CD4-positive, alpha-beta T cell treated with Interleukin-17A for 1 hour (primary cell): ENCODE results near the gene SLC6A16.
"Not testable (repeated sequence)": the region's sequence is repeated elsewhere in the genome, so short reads cannot be mapped to it uniquely, and the experiment has no call there.

ENCODE experiments used
- DNase-seq: peaks from one replicate; pipeline ENCODE4 v3.0.0-alpha.2; 2020

The SLC6A16 gene

GRCh38 chr19:49328741-49329140, 3.8 kb upstream of the SLC6A16 start:
- DNase-seq, result no peak

DNA sequence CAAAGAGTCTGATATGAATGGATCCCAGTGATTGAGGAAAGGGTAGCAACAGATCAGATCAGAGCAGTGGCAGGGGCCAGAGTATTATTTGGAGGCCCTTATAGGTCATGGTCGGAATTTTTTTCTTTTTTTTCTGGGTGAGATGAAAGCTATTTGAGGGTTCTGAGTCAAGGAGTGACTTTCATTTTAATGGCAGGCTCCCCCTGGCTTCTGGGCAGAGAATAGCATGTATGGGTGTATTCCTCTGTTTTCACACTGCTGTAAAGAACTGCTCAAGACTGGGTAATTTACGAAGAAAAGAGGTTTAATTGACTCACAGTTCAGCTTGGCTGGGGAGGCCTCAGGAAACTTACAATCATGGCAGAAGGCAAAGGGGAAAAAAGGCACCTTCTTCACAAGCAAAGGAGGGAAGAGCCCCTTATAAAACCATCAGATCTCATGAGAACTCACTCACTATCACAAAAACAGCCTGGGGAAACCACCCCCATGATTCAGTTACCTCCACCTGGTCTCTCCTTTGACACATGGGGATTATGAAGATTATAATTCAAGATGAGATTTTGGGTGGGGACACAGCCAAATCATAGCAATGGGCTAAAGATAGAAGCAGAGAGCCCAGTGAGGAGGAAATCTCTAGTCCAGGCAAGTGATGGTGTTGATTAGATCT, 3.0 kb upstream of the SLC6A16 start:
- DNase-seq, result peak; percentile 66

- DNase-seq, result no peak
Observed at GRCh38 chr19:49326165-49326704, 1.2 kb upstream of the SLC6A16 start.

DNA sequence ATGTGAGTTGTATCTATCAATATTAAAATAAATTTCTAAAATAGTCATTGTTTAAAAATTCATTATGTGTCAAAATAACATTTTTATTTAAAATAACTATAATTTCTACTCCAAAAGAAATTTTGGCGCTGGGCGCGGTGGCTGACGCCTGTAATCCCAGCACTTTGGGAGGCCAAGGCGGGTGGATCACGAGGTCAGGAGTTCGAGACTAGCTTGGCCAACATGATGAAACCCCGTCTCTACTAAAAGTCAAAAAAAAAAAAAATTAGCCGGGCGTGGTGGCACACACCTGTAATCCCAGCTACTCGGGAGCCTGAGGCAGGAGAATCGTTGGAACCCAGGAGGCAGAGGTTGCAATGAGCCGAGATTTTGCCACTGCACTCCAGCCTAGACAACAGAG, 765 bp upstream of the SLC6A16 start:
- DNase-seq, result not testable (repeated sequence)

DNA sequence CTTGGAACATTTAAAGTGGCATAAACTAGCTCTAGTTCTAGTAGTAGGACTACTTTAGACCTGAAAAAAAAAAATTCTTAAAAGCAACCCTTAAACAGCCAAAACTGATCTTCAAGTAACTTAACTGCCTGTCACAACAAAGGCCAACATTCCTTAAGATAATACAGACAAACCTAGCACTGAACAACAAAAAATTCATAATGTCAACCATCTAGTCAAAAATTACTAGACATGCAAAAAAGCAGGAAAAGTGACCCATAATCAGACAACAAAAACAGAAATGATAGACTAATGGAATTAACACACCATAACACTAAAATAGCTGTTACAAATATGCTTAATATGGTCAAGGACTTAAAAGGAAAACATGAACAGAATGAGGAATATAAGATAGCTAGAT, 6.7 kb downstream of the SLC6A16 start:
- no peak for DNase-seq

DNA sequence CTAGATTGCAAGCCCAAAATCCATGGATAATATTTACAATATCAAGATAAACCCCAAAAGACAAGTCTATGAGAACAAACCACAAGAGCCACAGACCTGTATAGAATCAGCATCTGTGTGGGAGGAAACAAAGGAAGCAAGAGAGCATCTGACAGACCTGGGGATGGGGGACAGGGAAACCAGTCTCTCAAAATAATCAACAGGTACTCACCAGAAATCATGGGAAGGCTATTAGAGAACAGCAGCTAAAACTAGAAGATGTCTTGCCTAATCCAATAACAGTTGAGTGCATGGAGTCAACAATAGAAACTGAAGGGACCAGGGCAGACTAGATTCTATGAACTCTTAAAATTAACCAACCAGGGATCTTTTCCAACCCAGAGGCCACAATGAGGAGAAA, 8.7 kb downstream of the SLC6A16 start:
- no peak for DNase-seq

DNA sequence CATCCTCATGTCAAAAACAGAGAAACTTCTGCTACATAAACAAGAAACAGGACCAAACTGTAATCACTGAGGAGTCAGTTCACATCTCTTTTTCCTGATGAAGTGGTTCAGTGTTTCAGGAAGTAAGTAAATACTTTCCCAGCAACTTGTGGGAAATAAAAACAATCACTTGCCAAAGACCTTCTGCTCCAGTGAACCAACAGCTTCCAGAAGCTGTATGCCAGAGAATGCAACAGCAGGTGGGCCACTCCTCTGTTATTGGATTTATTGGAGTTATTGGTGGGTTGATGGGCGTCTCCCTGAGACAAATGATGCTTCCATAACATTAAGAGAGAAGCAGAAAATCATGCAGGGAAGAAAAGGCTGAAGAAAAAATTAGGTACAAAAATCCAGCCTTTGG, 9.9 kb downstream of the SLC6A16 start:
- no peak for DNase-seq

DNA sequence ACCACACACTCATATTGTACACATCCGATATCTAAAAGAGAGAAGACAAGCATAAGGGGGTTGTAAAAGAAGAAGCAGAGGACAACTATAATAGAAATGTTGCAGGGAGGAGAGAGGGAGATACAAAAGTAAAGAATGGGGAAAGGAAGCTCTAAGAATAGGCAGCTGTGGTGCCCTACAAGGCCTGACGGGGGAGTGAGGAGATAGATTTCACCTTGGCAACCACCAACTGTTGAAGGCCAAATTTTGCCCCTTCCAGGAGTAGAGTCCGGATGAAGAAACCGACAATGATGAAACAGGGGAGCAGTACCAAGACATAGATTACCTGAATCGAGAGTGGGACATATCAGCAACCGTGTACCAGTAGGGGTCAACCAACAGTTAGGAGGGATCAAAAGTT, 15.9 kb downstream of the SLC6A16 start:
- DNase-seq, result no peak

DNA sequence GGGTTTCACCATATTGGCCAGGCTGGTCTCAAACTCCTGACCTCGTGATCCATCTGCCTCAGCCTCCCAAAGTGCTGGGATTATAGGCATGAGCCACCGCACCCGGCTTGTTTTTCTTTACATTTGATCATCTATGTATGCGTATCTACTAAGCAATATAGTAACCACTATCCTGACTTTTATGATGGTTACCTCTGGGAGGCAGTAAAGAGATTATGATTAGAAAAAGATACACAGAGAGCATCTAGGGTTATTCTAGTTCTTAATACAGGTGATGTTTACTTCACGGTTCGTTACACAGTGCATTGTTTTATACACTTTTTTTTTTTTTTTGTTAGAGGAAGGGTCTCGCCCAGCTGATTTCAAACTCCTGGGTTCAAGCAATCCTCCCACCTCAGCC, 18.3 kb downstream of the SLC6A16 start:
- DNase-seq, result peak; percentile 16

- no peak for DNase-seq
Observed at GRCh38 chr19:49301866-49302252, 23.1 kb downstream of the SLC6A16 start.

DNA sequence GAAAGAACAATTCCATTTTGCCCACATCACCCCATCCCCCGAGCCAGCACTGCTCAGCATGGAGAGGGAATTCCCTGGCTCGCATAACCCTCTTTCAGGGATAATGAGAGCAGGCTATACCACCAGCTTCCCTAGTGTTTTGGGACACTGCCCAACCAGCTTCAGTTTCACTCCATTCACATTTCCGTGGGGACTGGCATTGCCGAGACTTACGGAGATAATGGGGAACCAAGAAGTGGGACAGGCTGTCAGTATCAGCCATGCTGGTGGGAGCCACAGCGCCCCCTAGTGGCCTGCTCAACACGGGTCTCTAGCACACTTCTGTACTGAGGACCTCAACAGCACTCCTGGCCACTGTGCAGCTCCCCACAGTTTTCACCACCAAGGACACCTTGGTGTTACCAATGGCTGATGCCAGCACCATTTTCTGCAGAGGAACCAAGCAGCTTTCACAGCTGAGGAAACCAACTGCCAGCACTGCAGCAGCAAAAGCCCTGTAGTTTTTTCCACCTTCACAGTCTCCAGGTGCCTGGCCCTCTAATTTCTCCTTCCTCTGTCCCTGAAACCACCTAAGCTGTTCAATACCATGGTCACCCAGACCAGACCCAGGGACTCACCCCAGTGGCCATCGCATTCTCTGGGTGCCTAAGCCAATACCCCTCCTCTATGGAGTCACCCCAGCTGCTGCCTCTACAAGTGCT, 23.7 kb downstream of the SLC6A16 start:
- DNase-seq, result peak; percentile 76

DNA sequence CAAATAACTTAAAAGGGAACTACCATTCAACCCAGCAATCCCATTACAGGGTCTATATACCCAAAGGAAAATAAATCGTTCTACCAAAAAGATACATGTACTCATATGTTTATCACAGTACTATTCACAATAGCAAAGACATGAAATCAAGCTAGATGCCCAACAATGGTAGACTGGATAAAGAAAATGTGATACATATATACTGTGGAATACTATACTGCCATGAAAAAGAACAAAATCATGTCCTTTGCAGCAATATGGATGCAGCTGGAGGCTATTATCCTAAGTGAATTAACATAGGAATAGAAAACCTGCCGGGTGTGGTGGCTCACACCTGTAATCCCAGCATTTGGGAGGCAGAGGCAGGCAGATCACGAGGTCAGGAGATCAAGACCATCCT, 26.3 kb downstream of the SLC6A16 start:
- not testable (repeated sequence) for DNase-seq

DNA sequence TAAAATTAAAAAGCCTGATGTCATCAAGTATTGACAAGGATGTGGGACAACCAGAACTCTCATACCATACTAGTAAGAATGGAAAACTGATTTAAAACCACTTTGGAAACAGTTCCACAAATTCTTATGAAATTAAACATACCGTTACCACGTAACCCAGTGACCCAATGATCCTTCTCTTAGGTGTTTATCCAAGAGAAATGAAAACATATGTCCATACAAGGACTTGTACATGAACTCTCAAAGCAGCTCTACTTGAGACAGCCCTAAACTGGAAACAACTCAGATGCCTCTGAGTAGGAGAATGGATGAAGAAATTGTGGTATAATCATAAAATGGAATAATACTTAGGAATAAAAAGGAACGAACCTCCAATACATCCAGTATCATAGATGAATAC, 27.6 kb downstream of the SLC6A16 start:
- no peak for DNase-seq

DNA sequence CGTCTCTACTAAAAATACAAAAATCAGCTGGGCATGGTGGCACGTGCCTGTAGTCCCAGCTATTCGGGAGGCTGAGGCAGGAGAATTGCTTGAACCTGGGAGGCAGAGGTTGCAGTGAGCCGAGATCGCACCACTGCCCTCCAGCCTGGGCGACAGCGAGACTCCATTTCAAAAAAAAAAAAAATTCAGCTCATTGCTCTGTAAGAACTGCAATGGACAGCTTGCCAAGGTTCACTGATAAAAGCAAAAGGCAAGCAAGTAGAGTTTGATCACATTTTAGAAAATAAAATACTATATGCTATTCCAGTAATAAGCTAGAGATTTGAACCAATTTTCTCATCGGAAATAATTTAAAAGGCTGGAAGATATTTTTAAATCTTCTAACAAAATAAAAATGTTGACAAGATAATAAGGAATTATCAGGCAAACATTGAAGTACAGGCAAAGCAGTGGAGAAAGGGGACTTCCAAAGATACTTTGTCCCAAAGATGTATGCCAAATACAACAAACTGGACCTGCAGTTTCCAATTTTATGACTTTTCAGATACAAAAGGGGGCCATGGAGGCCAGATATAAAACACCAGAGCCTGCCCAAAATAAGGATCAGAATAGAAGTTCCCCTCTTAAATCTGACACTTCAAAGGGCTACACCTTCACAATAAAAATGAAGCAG, 29.6 kb downstream of the SLC6A16 start:
- DNase-seq, result no peak

GRCh38 chr19:49294401-49294800, 30.6 kb downstream of the SLC6A16 start:
- DNase-seq, result no peak

DNA sequence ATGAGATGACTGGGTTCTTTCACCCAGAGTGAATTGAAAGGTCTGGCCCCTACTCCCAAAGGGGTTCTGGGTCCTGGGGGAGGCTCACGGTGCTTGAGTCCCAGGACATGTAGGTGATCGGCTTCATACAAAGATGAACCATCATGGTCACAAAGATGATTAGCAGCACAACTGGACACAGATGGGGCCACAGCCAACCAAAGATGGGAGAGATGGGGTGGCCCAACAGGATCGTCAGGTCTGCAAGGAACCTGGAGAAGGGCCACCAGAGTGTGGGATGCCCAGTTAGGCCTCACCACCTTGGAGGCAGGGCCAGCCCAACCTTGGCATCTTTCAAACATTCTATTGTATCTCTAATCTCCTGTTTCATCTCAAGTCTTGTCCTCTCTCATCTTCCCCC, 34.5 kb downstream of the SLC6A16 start:
- no peak for DNase-seq

GRCh38 chr19:49289286-49289685, 35.7 kb downstream of the SLC6A16 start:
- not testable (repeated sequence) for DNase-seq

DNA sequence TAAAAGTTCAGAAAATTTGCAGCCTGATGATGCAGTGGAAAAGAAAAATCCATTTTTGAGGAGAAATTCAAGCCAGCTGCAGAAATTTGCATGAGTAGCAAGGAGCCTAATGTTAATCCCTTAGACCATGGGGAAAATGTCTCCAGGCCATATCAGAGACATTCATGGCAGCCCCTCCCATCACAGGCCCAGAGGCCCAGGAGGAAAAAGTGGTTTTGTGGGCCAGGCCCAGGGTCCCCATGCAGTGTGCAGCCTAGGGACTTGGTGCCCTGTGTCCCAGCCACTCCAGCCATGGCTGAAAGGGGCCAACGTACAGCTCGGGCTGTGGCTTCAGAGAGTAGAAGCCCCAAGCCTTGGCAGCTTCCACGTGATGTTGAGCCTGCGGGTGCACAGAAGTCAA, 36.8 kb downstream of the SLC6A16 start:
- not testable (repeated sequence) for DNase-seq

DNA sequence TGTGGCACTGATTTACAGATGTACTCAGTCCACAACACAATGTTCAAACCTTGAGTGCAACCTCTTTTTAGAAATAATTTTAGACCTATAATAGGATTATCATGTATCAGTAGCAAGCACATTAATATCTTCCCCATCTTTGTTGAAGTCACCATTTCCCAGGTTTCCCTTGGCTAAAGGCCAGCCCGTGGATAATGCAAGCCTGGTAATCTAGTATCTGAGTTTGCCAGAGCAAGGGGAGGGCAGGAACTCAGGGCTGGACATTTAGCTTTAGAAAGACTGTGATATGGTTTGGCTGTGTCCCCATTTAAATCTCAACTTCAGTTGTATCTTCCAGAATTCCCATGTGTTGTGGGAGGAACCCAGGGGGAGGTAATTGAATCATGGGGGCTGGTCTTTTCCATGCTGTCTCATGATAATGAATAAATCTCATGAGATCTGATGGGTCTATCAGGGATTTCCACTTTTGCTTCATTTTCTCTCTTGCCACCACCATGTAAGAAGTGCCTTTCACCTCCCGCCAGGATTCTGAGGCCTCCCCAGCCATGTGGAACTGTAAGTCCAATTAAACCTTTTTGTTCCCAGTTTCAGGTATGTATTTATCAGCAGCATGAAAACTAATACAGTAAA, 37.7 kb downstream of the SLC6A16 start:
- DNase-seq, result no peak

DNA sequence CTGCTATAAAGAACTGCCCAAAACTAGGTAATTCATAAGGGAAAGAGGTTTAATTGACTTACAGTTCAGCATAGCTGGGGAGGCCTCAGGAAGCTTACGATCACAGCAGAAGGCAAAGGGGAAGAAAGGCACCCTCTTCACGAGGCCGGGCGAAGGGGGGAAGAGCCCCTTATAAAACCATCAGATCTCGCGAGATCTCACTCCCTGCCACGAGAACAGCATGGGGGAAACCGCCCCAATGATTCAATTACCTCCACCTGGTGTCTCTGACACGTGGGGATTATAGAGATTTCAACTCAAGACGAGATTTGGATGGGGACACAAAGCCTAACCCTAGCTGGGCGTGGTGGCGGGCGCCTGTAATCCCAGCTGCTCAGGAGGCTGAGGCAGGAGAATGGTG, 42.8 kb downstream of the SLC6A16 start:
- DNase-seq, result no peak

DNA sequence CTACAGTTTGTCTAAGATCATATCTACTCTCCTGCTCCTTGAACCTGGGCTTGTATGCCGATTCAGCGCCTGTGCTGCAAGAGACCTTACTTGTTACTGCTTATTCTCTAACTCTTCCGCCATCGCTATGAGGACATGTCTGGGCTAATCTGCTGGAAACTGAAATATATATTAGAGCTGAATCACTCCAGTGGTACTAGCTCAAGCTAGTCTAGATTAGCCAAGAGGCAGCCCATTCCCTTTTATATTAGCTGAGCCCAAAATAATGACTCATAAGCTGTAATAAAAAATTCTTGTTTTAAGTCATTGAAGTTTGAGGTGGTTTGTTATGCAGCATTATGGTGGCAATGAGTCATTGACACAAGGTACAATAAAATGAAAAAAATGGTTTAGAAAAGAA, 52.8 kb downstream of the SLC6A16 start:
- DNase-seq, result no peak

- DNase-seq, result no peak
Observed at GRCh38 chr19:49271080-49271753, 53.8 kb downstream of the SLC6A16 start.

GRCh38 chr19:49266409-49266808, 58.6 kb downstream of the SLC6A16 start:
- DNase-seq, result peak; percentile 50
